B cell (primary cell): ENCODE data around the gene MAPKBP1. TPM values are rescaled to one million over a fixed set of nuclear protein-coding genes. Genes with fewer than 3 reads are reported as not detected.

Experiments used
- ATAC-seq: fragments of 200-7000 bp; cut with Tn5 transposase; one replicate; pipeline ENCODE4 v1.10.0; 2021; ENCODE audit warnings: low read depth, mild to moderate bottlenecking, moderate number of reproducible peaks, moderate library complexity
- CTCF ChIA-PET: fragments of 350-600 bp; sonication (Branson Sonifier 250); formaldehyde crosslinking; loops from one replicate; lab custom pipeline; 2021; ENCODE audit warnings: antibody characterized with exemption, inconsistent platforms; lab: Charles Lee
- POLR2A ChIA-PET: fragments of 350-600 bp; sonication (Branson Sonifier 250); formaldehyde crosslinking; loops from one replicate; lab custom pipeline; 2021; ENCODE audit warnings: antibody characterized with exemption; lab: Charles Lee
- DNase-seq: peaks from one replicate; pipeline ENCODE4 v3.0.0; 2013
- H2AFZ ChIP-seq: 2 replicates; pipeline ENCODE4 v1.6.1; 2012; ENCODE audit warnings: mild to moderate bottlenecking, low read depth, low read length; ENCODE audit not compliant: insufficient read depth, poor library complexity, severe bottlenecking
- H3K27ac ChIP-seq, 2 donors: 1 replicate in 1 of 2; 2 replicates in 1 of 2; pipeline ENCODE4 v1.5.1; 2012 to 2013; ENCODE audit warnings: low read length in 2 of 2, mild to moderate bottlenecking in 2 of 2, moderate library complexity in 1 of 2
- H3K27me3 ChIP-seq, 4 experiments: fragments of 200-600 bp in 1 of 4; sonication (generic) in 1 of 4; replicated peaks in 1 of 4; 1 replicate in 2 of 4; 2 replicates in 2 of 4; pipeline versions ENCODE4 v1.6.1 to v1.7.0; 2013 to 2016; ENCODE audit warnings: low read length in 3 of 4, mild to moderate bottlenecking in 2 of 4, mixed read lengths in 1 of 4, moderate library complexity in 1 of 4; ENCODE audit not compliant: insufficient read depth in 4 of 4, control insufficient read depth in 3 of 4; ENCODE audit errors: control extremely low read depth in 1 of 4
- H3K36me3 ChIP-seq, 2 experiments: replicated peaks in 1 of 2; 1 replicate in 1 of 2; 2 replicates in 1 of 2; pipeline versions ENCODE4 v1.6.1 to v1.7.1; 2013; ENCODE audit warnings: low read length in 1 of 2; ENCODE audit not compliant: insufficient read depth in 2 of 2, control insufficient read depth in 1 of 2; ENCODE audit errors: control extremely low read depth in 1 of 2, extremely low read depth in 1 of 2
- H3K4me1 ChIP-seq, 2 donors: fragments of 200-600 bp in 1 of 2; sonication (generic) in 1 of 2; 1 replicate in 1 of 2; 2 replicates in 1 of 2; pipeline versions ENCODE4 v1.5.1 to v1.6.1; 2013 to 2017; ENCODE audit warnings: low read length in 2 of 2; ENCODE audit not compliant: control insufficient read depth in 2 of 2, insufficient read depth in 2 of 2
- H3K4me2 ChIP-seq: replicated peaks from 2 replicates; pipeline ENCODE3; 2012; ENCODE audit warnings: mild to moderate bottlenecking, low read depth, low read length; ENCODE audit not compliant: poor library complexity, severe bottlenecking
- H3K4me3 ChIP-seq, 5 experiments: fragments of 200-600 bp in 1 of 5; sonication (generic) in 1 of 5; 1 replicate in 3 of 5; 2 replicates in 2 of 5; pipeline versions ENCODE4 v1.5.1 to v1.7.0; 2011 to 2016; ENCODE audit warnings: low read length in 4 of 5, mild to moderate bottlenecking in 4 of 5, low read depth in 2 of 5, control low read depth in 1 of 5, moderate library complexity in 1 of 5; ENCODE audit not compliant: insufficient read depth in 1 of 5; ENCODE audit errors: control extremely low read depth in 1 of 5, extremely low read depth in 1 of 5
- H3K79me2 ChIP-seq: fragments of 200-600 bp; sonication (generic); one replicate; pipeline ENCODE4 v1.6.0; 2016; ENCODE audit warnings: low read length; ENCODE audit not compliant: control insufficient read depth, insufficient read depth
- H3K9ac ChIP-seq: fragments of 200-600 bp; sonication (generic); 2 replicates; pipeline ENCODE4 v1.6.1; 2017; ENCODE audit warnings: mild to moderate bottlenecking, low read length, moderate library complexity
- H3K9me3 ChIP-seq, 3 donors: one replicate each; pipeline versions ENCODE4 v1.6.1 to v1.7.1; 2013; ENCODE audit warnings: low read length in 2 of 3; ENCODE audit not compliant: control insufficient read depth in 2 of 3, insufficient read depth in 1 of 3; ENCODE audit errors: control extremely low read depth in 1 of 3
- H4K20me1 ChIP-seq: 2 replicates; pipeline ENCODE4 v1.6.0; 2012; ENCODE audit warnings: mild to moderate bottlenecking, low read length; ENCODE audit not compliant: insufficient read depth, control insufficient read depth, poor library complexity, severe bottlenecking
- H3K27ac Mint-ChIP-seq: one replicate; pipeline ENCODE4 v1.8.0; 2021; ENCODE audit warnings: mixed read lengths
- H3K27me3 Mint-ChIP-seq: one replicate; pipeline ENCODE4 v1.8.0; 2021; ENCODE audit warnings: mixed read lengths
- H3K4me1 Mint-ChIP-seq: one replicate; pipeline ENCODE4 v1.8.0; 2021; ENCODE audit warnings: mixed read lengths
- H3K4me3 Mint-ChIP-seq: one replicate; pipeline ENCODE4 v1.8.0; 2021; ENCODE audit warnings: mixed read lengths
- H3K9me3 Mint-ChIP-seq: one replicate; pipeline ENCODE4 v1.8.0; 2022; ENCODE audit warnings: mixed read lengths; ENCODE audit not compliant: insufficient read depth
- EZH2 ChIP-seq: IDR thresholded peaks from 2 replicates; pipeline ENCODE4 v1.6.1; 2012; ENCODE audit warnings: borderline replicate concordance, low read depth, mild to moderate bottlenecking, moderate library complexity, low read length; ENCODE audit not compliant: insufficient read depth, poor library complexity, severe bottlenecking
- WGBS: methylation state at CpG from one replicate; pipeline ENCODE4 v1.1.5; 2013; ENCODE audit warnings: missing lambda C conversion rate; ENCODE audit not compliant: insufficient coverage; 5-methylcytosine and 5-hydroxymethylcytosine counted together
- intact Hi-C: fragments of 100-400 bp; cut with micrococcal nuclease; formaldehyde crosslinking; loops from one replicate; pipeline ENCODE4 v1.10.0; 2022
- polyA plus RNA-seq: library from polyadenylated mRNA; depleted of rRNA; stranded (reverse); fragments of >200 nt; gene quantifications from 2 replicates; pipeline ENCODE4 v1.2.3, GENCODE V29; 2012
- total RNA-seq, 2 donors: library from RNA; stranded (reverse); fragments of 120-200 nt in 1 of 2; gene quantifications; 1 replicate in 1 of 2; 2 replicates in 1 of 2; pipeline versions ENCODE4 v1.2.3 to v1.2.4, GENCODE V29; 2013 to 2022
- TF ChIP-seq, protein P1 (sequence below): fragments of 200-600 bp; IDR thresholded peaks from one replicate; pipeline ENCODE4 v1.8.0; 2022; ENCODE audit warnings: antibody characterized with exemption, mild to moderate bottlenecking

MAPKBP1 gene
- total and polyA plus RNA-seq, 2 donors (not counting 1 experiment from before 2014, with no cell fraction given), result 14.1 to 59.2 TPM

DNA sequence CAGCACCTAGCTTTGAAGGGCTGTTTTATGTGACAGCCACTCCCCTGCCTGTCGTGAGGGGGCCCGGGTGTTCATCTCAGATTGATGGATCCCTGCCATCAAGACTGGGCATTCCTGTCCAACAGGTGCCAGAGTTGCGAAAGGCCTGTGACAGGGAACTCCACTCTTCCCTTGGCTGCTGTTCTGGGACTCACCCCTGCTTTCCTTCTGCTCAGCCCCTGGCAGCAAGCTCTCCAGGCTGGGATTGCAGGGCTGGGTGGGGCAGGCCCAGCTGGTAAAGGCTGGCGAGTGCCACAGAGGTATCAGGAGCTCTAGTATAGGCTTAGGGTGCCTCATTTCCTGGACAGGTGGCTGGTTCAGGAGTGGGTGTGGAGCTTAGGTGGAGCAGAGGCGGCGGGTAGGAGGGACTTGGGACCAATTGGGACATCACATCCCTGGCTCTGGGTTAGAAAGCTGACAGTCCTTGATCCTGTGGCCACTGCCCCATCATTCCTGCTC, 64.2 kb downstream of the MAPKBP1 start, which contains the start of gene PLA2G4B:
PLA2G4B (plus strand) TSS at position 448 of the 498 bp plus-strand sequence. CDS start 67 bp downstream, outside the sequence.
- Mint-ChIP-seq H3K27me3 (no peaks in the 10 kb centered on the region), H3K4me1 (no peaks in the 10 kb centered on the region), H3K4me3 (no peak within 1 kb of the TSS), H3K9me3 (no peaks in the 10 kb centered on the region), H3K27ac (no peak within 1 kb of the TSS)
- DNase-seq (no peak), ATAC-seq (no peak)
- H3K4me2 ChIP-seq, result no peak within 1 kb of the TSS
- H3K4me1 ChIP-seq, result no peaks in the 10 kb centered on the region
- TF ChIP-seq, protein P1, sequence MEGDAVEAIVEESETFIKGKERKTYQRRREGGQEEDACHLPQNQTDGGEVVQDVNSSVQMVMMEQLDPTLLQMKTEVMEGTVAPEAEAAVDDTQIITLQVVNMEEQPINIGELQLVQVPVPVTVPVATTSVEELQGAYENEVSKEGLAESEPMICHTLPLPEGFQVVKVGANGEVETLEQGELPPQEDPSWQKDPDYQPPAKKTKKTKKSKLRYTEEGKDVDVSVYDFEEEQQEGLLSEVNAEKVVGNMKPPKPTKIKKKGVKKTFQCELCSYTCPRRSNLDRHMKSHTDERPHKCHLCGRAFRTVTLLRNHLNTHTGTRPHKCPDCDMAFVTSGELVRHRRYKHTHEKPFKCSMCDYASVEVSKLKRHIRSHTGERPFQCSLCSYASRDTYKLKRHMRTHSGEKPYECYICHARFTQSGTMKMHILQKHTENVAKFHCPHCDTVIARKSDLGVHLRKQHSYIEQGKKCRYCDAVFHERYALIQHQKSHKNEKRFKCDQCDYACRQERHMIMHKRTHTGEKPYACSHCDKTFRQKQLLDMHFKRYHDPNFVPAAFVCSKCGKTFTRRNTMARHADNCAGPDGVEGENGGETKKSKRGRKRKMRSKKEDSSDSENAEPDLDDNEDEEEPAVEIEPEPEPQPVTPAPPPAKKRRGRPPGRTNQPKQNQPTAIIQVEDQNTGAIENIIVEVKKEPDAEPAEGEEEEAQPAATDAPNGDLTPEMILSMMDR, result no peak
- TF ChIP-seq EZH2, result no peak
- intact Hi-C loops, result no loop called here
- H3K79me2 ChIP-seq, result peaks cover 12% of the 10 kb centered on the region
- peaks cover 0 to 9% of the 10 kb centered on the region in 2 experiments for H3K36me3 ChIP-seq
- no peak within 1 kb of the TSS for H3K27ac ChIP-seq
- WGBS, result 98% methylated on average over 6 of the region's 6 CpGs
- ChIA-PET CTCF (no interaction called here), POLR2A (no interaction called here)
- H3K27me3 ChIP-seq, result no peaks in the 10 kb centered on the region
- no peak within 1 kb of the TSS for H3K9ac ChIP-seq
- no peak within 1 kb of the TSS for H3K4me3 ChIP-seq
- H2AFZ ChIP-seq, result no peak within 1 kb of the TSS
- no peaks in the 10 kb centered on the region for H3K9me3 ChIP-seq
- H4K20me1 ChIP-seq, result peaks cover 41% of the 10 kb centered on the region

DNA sequence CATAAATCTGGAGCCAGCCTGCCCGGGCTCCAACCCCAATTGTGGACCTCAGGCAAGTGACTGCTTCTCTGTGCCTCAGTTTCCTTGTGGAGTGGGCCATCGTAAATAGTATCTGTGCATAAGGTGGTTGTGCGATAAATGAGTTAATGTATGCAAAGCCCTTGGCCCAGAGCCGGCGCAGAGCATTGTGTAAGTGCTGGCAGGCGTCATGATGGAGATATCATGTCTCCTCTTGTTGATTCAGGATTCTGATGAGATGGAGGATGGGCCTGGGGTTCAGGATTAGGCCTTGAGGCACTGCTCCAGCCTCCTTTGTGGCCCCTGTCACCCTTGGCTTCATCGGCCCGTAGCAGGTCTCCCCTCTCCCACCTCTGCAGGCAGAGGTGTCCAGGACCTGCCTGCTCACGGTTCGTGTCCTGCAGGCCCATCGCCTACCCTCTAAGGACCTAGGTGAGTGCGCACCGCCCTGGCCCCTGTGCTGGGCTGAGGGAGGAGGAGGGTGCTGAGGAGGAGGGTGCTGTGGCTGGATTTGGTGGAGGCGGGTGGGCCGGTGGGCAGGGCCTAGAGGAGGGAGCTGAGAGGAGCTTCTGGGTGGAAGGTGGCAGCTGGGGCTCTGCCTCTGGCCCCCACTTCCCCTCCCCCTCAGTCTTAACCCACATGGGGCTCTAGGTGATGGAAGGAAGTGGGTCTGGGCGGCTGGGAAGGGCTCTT, 65.7 kb downstream of the MAPKBP1 start:
- 97% methylated on average over 10 of the region's 16 CpGs for WGBS
- DNase-seq (no peak), ATAC-seq (no peak)
- no peaks in the 10 kb centered on the region for H3K9me3 ChIP-seq
- H3K36me3 ChIP-seq, result peaks cover 0 to 9% of the 10 kb centered on the region in 2 experiments
- POLR2A ChIA-PET, result no interaction called here
- no peak overlapping the region for H3K27ac ChIP-seq
- H3K4me1 Mint-ChIP-seq, result no peaks in the 10 kb centered on the region
- no peaks in the 10 kb centered on the region for H3K79me2 ChIP-seq
- no peak overlapping the region for H3K4me3 ChIP-seq
- no peaks in the 10 kb centered on the region for H3K27me3 ChIP-seq
- H3K9ac ChIP-seq, result no peak overlapping the region
- peaks cover 26% of the 10 kb centered on the region for H4K20me1 ChIP-seq
- TF ChIP-seq, protein P1, result no peak
- TF ChIP-seq EZH2, result no peak
- no peaks in the 10 kb centered on the region for H3K9me3 Mint-ChIP-seq
- H3K4me3 Mint-ChIP-seq, result no peak overlapping the region
- H3K27me3 Mint-ChIP-seq, result no peaks in the 10 kb centered on the region
- H3K4me2 ChIP-seq, result no peak overlapping the region
- no peaks in the 10 kb centered on the region for H3K4me1 ChIP-seq
- intact Hi-C loops, result no loop called here
- H2AFZ ChIP-seq, result no peak overlapping the region
- CTCF ChIA-PET, result no interaction called here
- no peak overlapping the region for H3K27ac Mint-ChIP-seq
